H9 (cell line): Measurements from ENCODE around the gene KIF7. TPM values are rescaled to one million over a fixed set of nuclear protein-coding genes. Genes with fewer than 3 reads are reported as not detected.

Experiments used
- DNase-seq: peaks from one replicate; pipeline ENCODE4 v3.0.0-alpha.2; 2017
- H2AFZ ChIP-seq: one replicate; pipeline ENCODE4 v1.6.1; 2013; ENCODE audit warnings: mild to moderate bottlenecking, low read length, control low read depth, moderate library complexity
- H2AK5ac ChIP-seq: 2 replicates; pipeline ENCODE4 v1.6.1; 2013; ENCODE audit warnings: low read length, control low read depth, mixed read lengths; ENCODE audit not compliant: insufficient read length
- H2BK120ac ChIP-seq: one replicate; pipeline ENCODE4 v1.6.1; 2013; ENCODE audit warnings: low read depth, mild to moderate bottlenecking, low read length, control low read depth, inconsistent platforms; ENCODE audit not compliant: poor library complexity, severe bottlenecking
- H2BK12ac ChIP-seq: 2 replicates; pipeline ENCODE4 v1.6.1; 2013; ENCODE audit warnings: low read length, control low read depth, mixed read lengths, low read depth; ENCODE audit not compliant: insufficient read length
- H2BK15ac ChIP-seq: 2 replicates; pipeline ENCODE4 v1.6.1; 2013; ENCODE audit warnings: low read depth, low read length, control low read depth
- H2BK20ac ChIP-seq: one replicate; pipeline ENCODE4 v1.6.1; 2013; ENCODE audit warnings: low read depth, mild to moderate bottlenecking, low read length, control low read depth, inconsistent platforms; ENCODE audit not compliant: poor library complexity, severe bottlenecking
- H2BK5ac ChIP-seq: 2 replicates; pipeline ENCODE4 v1.6.1; 2013; ENCODE audit warnings: low read length, control low read depth, mixed read lengths; ENCODE audit not compliant: insufficient read length
- H3K14ac ChIP-seq: 2 replicates; pipeline ENCODE4 v1.6.1; 2013; ENCODE audit warnings: low read length, control low read depth; ENCODE audit not compliant: insufficient read depth
- H3K18ac ChIP-seq: 2 replicates; pipeline ENCODE4 v1.6.1; 2013; ENCODE audit warnings: low read depth, mild to moderate bottlenecking, mixed read lengths, low read length, control low read depth; ENCODE audit not compliant: insufficient read length
- H3K23ac ChIP-seq: 2 replicates; pipeline ENCODE4 v1.6.1; 2013; ENCODE audit warnings: low read length, control low read depth, mixed read lengths, low read depth; ENCODE audit not compliant: insufficient read length
- H3K23me2 ChIP-seq: 2 replicates; pipeline ENCODE4 v1.6.1; 2013; ENCODE audit warnings: low read depth, mild to moderate bottlenecking, mixed read lengths, low read length, control low read depth; ENCODE audit not compliant: insufficient read length, poor library complexity, severe bottlenecking
- H3K27ac ChIP-seq: 2 replicates; pipeline ENCODE4 v1.5.1; 2013; ENCODE audit warnings: low read length, control low read depth, mixed read lengths, low read depth; ENCODE audit not compliant: insufficient read length
- H3K27me3 ChIP-seq: 2 replicates; pipeline ENCODE4 v1.6.1; 2013; ENCODE audit warnings: low read length, control low read depth, inconsistent platforms; ENCODE audit not compliant: insufficient read depth
- H3K4ac ChIP-seq: 2 replicates; pipeline ENCODE4 v1.6.1; 2013; ENCODE audit warnings: low read depth, mild to moderate bottlenecking, control low read depth, inconsistent platforms, low read length, moderate library complexity
- H3K4me1 ChIP-seq: 2 replicates; pipeline ENCODE4 v1.6.1; 2013; ENCODE audit warnings: low read length, control low read depth, inconsistent platforms; ENCODE audit not compliant: insufficient read depth
- H3K4me2 ChIP-seq: 2 replicates; pipeline ENCODE4 v1.6.1; 2013; ENCODE audit warnings: low read length, control low read depth, mixed read lengths; ENCODE audit not compliant: insufficient read length, insufficient read depth
- H3K56ac ChIP-seq: 2 replicates; pipeline ENCODE4 v1.6.1; 2013; ENCODE audit warnings: low read depth, mild to moderate bottlenecking, mixed read lengths, low read length, control low read depth; ENCODE audit not compliant: insufficient read length
- H3K79me1 ChIP-seq: 2 replicates; pipeline ENCODE4 v1.6.1; 2013; ENCODE audit warnings: low read depth, mild to moderate bottlenecking, moderate library complexity, low read length, control low read depth, inconsistent platforms; ENCODE audit not compliant: insufficient read depth, poor library complexity, severe bottlenecking
- H3K79me2 ChIP-seq: 2 replicates; pipeline ENCODE4 v1.6.1; 2013; ENCODE audit warnings: low read length, control low read depth, inconsistent platforms; ENCODE audit not compliant: insufficient read depth
- H3K9ac ChIP-seq: 2 replicates; pipeline ENCODE4 v1.6.1; 2013; ENCODE audit warnings: low read length, control low read depth, mixed read lengths; ENCODE audit not compliant: insufficient read length; ENCODE audit errors: extremely low read depth
- H3K9me3 ChIP-seq: one replicate; pipeline ENCODE4 v1.6.1; 2013; ENCODE audit warnings: low read depth, low read length, inconsistent platforms; ENCODE audit not compliant: control insufficient read depth
- H3T11ph ChIP-seq: one replicate; pipeline ENCODE4 v1.6.1; 2013; ENCODE audit warnings: mild to moderate bottlenecking, low read length, control low read depth, inconsistent platforms
- H4K20me1 ChIP-seq: one replicate; pipeline ENCODE4 v1.6.1; 2013; ENCODE audit not compliant: control insufficient read depth, insufficient read length, insufficient read depth
- H4K5ac ChIP-seq: 2 replicates; pipeline ENCODE4 v1.6.1; 2013; ENCODE audit warnings: low read depth, mild to moderate bottlenecking, mixed read lengths, low read length, control low read depth; ENCODE audit not compliant: insufficient read length
- H4K8ac ChIP-seq: replicated peaks from 2 replicates; pipeline ENCODE4 v1.6.1; 2013; ENCODE audit warnings: low read length, control low read depth, mixed read lengths, low read depth; ENCODE audit not compliant: insufficient read length
- H4K91ac ChIP-seq: 2 replicates; pipeline ENCODE4 v1.6.1; 2013; ENCODE audit warnings: low read depth, mild to moderate bottlenecking, moderate library complexity, mixed read lengths, low read length, control low read depth; ENCODE audit not compliant: insufficient read length
- H3K27ac Mint-ChIP-seq, 3 experiments: 2 replicates in 2 of 3; 3 replicates in 1 of 3; pipeline ENCODE4 v1.8.0; 2020 to 2021; ENCODE audit warnings: mixed read lengths in 3 of 3, mild to moderate bottlenecking in 1 of 3, moderate library complexity in 1 of 3
- H3K27me3 Mint-ChIP-seq: 2 replicates; pipeline ENCODE4 v1.8.0; 2021; ENCODE audit warnings: low read depth, mild to moderate bottlenecking, moderate library complexity, mixed read lengths
- H3K36me3 Mint-ChIP-seq, 3 experiments: 2 replicates in 2 of 3; 3 replicates in 1 of 3; pipeline ENCODE4 v1.8.0; 2020 to 2021; ENCODE audit warnings: low read depth in 3 of 3, mixed read lengths in 3 of 3; ENCODE audit not compliant: insufficient read depth in 1 of 3
- H3K4me1 Mint-ChIP-seq, 2 experiments: 2 replicates each; pipeline ENCODE4 v1.8.0; 2020; ENCODE audit warnings: mixed read lengths in 2 of 2
- H3K4me3 Mint-ChIP-seq, 2 experiments: 2 replicates in 1 of 2; 3 replicates in 1 of 2; pipeline ENCODE4 v1.8.0; 2020 to 2021; ENCODE audit warnings: mild to moderate bottlenecking in 2 of 2, mixed read lengths in 2 of 2, moderate library complexity in 1 of 2
- H3K9me3 Mint-ChIP-seq, 2 experiments: 2 replicates in 1 of 2; 3 replicates in 1 of 2; pipeline ENCODE4 v1.8.0; 2020; ENCODE audit warnings: mild to moderate bottlenecking in 2 of 2, mixed read lengths in 2 of 2, moderate library complexity in 1 of 2
- CTCF ChIP-seq: fragments of 200-600 bp; sonication (generic); conservative IDR thresholded peaks from 3 replicates; pipeline ENCODE4 v1.8.0; 2021; ENCODE audit warnings: antibody characterized with exemption, mild to moderate bottlenecking
- WGBS: extraction: QIAGEN DNeasy Blood & Tissue Kit; methylation state at CpG from one replicate; pipeline ENCODE4 v1.1.7; 2013; ENCODE audit warnings: missing lambda C conversion rate, low lambda C conversion rate, mixed read lengths; ENCODE audit not compliant: insufficient read length; ENCODE audit errors: extremely low coverage; 5-methylcytosine and 5-hydroxymethylcytosine counted together
- total RNA-seq: library from RNA; stranded (reverse); gene quantifications from 2 replicates; pipeline ENCODE4 v1.2.1, GENCODE V29; 2021

KIF7 gene
- total RNA-seq, 1 experiment from 2014 or later = 22.0 TPM

GRCh38 chr15:89632563-89633430 is 22.5 kb downstream of the KIF7 start:
- Mint-ChIP-seq H3K9me3 (peaks cover 26 to 39% of the 10 kb centered on the region in 2 experiments), H3K4me1 (peaks cover 0 to 4% of the 10 kb centered on the region in 2 experiments; a peak in 1 of 4 replicates), H3K36me3 (peaks cover 59 to 79% (median 72%) of the 10 kb centered on the region in 3 experiments), H3K4me3 (no peak overlapping the region), H3K27me3 (peaks cover 5% of the 10 kb centered on the region), H3K27ac (peak overlapping the region in 1 of 3 experiments; percentile 48; a peak in 1 of 7 replicates)
- Histone ChIP-seq H2BK15ac (no peak overlapping the region), H2AFZ (no peak overlapping the region), H3K9me3 (no peaks in the 10 kb centered on the region), H4K20me1 (no peaks in the 10 kb centered on the region), H3T11ph (no peak overlapping the region), H4K5ac (no peak overlapping the region), H3K79me1 (no peaks in the 10 kb centered on the region), H3K27ac (no peak overlapping the region), H3K23me2 (no peaks in the 10 kb centered on the region), H3K4me1 (no peaks in the 10 kb centered on the region), H3K27me3 (no peaks in the 10 kb centered on the region), H2AK5ac (no peak overlapping the region), H2BK12ac (no peak overlapping the region), H3K4ac (no peak overlapping the region), H3K56ac (no peak overlapping the region), H3K14ac (no peak overlapping the region), H3K9ac (no peak overlapping the region), H3K23ac (no peak overlapping the region), H3K79me2 (no peaks in the 10 kb centered on the region), H4K8ac (no peak overlapping the region), H3K4me2 (no peak overlapping the region), H4K91ac (no peak overlapping the region), H2BK20ac (no peak overlapping the region), H2BK5ac (no peak overlapping the region), H3K18ac (no peak overlapping the region), H2BK120ac (no peak overlapping the region)
- no CpG with 5 or more reads among the region's 18 CpGs for WGBS
- no peak for TF ChIP-seq CTCF
- no peak for DNase-seq
